Thyroid gland (tissue), 4 donors: ENCODE data around the gene MAGEH1.

Source experiments
- POLR2A ChIP-seq, 2 donors: fragments of 450-650 bp; IDR thresholded peaks; one replicate each; pipeline ENCODE4 v1.6.1; 2017; ENCODE audit warnings: antibody characterized with exemption in 2 of 2, mild to moderate bottlenecking in 2 of 2, moderate library complexity in 1 of 2
- TF ChIP-seq, protein P1 (sequence below), 6 experiments: fragments of 200-600 bp in 3 of 6; fragments of 450-650 bp in 3 of 6; sonication (generic) in 3 of 6; IDR thresholded peaks; one replicate each; pipeline ENCODE4 v1.5.1; 2016 to 2019; ENCODE audit warnings: antibody characterized with exemption in 6 of 6, mild to moderate bottlenecking in 2 of 6, inconsistent platforms in 1 of 6, moderate library complexity in 1 of 6

DNA sequence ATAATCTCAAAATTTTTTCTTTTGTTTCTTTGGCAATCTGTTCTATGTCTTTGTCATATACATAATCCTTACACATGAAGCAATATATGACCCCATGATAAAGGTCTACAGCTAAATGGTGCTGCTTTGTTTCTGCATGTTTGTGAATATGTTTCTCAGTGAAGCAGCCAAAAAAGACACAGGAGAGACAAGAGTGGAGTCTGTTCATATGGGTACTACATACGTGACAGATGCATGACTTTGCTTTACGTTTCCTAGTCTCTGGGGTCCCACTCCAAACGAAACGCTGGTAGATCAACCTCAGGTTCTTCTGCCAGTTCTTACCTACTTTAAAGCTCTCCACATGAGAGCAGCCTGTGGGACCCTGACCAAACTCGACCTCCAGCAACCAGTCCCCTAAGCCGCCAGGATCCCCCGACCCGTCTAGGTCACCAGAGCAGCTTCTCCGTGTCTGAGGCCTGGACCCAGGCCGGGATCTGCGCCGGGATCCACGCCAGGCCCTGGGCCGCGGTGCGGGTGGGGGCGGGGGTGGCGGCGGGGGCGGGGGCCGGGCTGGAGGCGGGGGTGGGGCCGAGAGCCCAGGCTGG lies 36.2 kb downstream of the MAGEH1 start:
- TF ChIP-seq, protein P1, sequence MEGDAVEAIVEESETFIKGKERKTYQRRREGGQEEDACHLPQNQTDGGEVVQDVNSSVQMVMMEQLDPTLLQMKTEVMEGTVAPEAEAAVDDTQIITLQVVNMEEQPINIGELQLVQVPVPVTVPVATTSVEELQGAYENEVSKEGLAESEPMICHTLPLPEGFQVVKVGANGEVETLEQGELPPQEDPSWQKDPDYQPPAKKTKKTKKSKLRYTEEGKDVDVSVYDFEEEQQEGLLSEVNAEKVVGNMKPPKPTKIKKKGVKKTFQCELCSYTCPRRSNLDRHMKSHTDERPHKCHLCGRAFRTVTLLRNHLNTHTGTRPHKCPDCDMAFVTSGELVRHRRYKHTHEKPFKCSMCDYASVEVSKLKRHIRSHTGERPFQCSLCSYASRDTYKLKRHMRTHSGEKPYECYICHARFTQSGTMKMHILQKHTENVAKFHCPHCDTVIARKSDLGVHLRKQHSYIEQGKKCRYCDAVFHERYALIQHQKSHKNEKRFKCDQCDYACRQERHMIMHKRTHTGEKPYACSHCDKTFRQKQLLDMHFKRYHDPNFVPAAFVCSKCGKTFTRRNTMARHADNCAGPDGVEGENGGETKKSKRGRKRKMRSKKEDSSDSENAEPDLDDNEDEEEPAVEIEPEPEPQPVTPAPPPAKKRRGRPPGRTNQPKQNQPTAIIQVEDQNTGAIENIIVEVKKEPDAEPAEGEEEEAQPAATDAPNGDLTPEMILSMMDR (IDR thresholded peaks at IDR 0.05), result no peak
- no peak for TF ChIP-seq POLR2A (IDR thresholded peaks at IDR 0.05)
